ENCODE results near the gene HPS1.

GRCh38 chr10:98466861-98467505 is 20.2 kb upstream of the HPS1 start:
- TF ChIP-seq SREBF2 (IDR thresholded peaks at IDR 0.05): no peak
- no peak for TF ChIP-seq CTCF (IDR thresholded peaks at IDR 0.05)
- TF ChIP-seq CHD4 (IDR thresholded peaks at IDR 0.05; ENCODE audit: borderline replicate concordance): no peak
- no peak for TF ChIP-seq MAFK (IDR thresholded peaks at IDR 0.05; ENCODE audit: partially characterized antibody)
- no peak for TF ChIP-seq ZNF302 (CRISPR knock-in tag; IDR thresholded peaks at IDR 0.05)
- TF ChIP-seq POLR2A (IDR thresholded peaks at IDR 0.05; ENCODE audit: low read length): no peak
- no peak for TF ChIP-seq ZSCAN20 (CRISPR knock-in tag; IDR thresholded peaks at IDR 0.05)
- TF ChIP-seq FOSB (CRISPR knock-in tag; IDR thresholded peaks at IDR 0.05): no peak
- TF ChIP-seq RFX5 (IDR thresholded peaks at IDR 0.05): no peak

All from A549 (cell line).